ENCODE results near the gene SIDT2. TPM values are rescaled to one million over a fixed set of nuclear protein-coding genes. Genes with fewer than 3 reads are reported as not detected.

Gene SIDT2
- total and polyA plus RNA-seq, 2 of the 4 experiments (the other 2 are of a cell fraction): 7.3 to 30.3 TPM

- H3K27ac ChIP-seq (ENCODE audit: insufficient read depth, low read length): peak overlapping the region; percentile 85
- H3K36me3 ChIP-seq (ENCODE audit: control insufficient read depth, insufficient read depth, low read length): peaks cover 17% of the 10 kb centered on the region
- DNase-seq: no peak
- POLR2A ChIA-PET (ENCODE audit: unreplicated experiment): no interaction called here
- peak overlapping the region; percentile 1; the same call in 1 of the 2 replicates for H3K56ac ChIP-seq (ENCODE audit: extremely low read depth, insufficient read depth, low read length)
- CTCF ChIA-PET: no interaction called here
- BruUV-seq (replicated peaks): no TSS peak
- TF ChIP-seq MXI1 (IDR thresholded peaks at IDR 0.05; ENCODE audit: borderline replicate concordance, low read depth, low read length) (no peak), ELK1 (IDR thresholded peaks at IDR 0.05; ENCODE audit: borderline replicate concordance, low read depth, low read length) (no peak), MAFK (IDR thresholded peaks at IDR 0.05; ENCODE audit: low read depth, low read length) (no peak), NFE2L2 (IDR thresholded peaks at IDR 0.05; ENCODE audit: low read depth, low read length) (no peak), SMC3 (IDR thresholded peaks at IDR 0.05; ENCODE audit: low read depth, low read length) (no peak), USF2 (IDR thresholded peaks at IDR 0.05; ENCODE audit: low read depth, low read length) (no peak), BHLHE40 (IDR thresholded peaks at IDR 0.05; ENCODE audit: low read depth, low read length) (no peak), CEBPB (IDR thresholded peaks at IDR 0.05; ENCODE audit: low read depth, low read length) (no peak), RFX5 (IDR thresholded peaks at IDR 0.05; ENCODE audit: low read depth, low read length) (no peak), POLR2A (IDR thresholded peaks at IDR 0.05; ENCODE audit: low read depth, low read length) (no peak), CTCF (conservative IDR thresholded peaks at IDR 0.05; ENCODE audit: low read depth, low read length) (no peak), RAD21 (IDR thresholded peaks at IDR 0.05; ENCODE audit: low read length) (no peak), FOS (IDR thresholded peaks at IDR 0.05; ENCODE audit: low read depth, low read length) (no peak), RCOR1 (IDR thresholded peaks at IDR 0.05; ENCODE audit: insufficient replicate concordance, low read length) (no peak), MAZ (IDR thresholded peaks at IDR 0.05; ENCODE audit: borderline replicate concordance, low read depth, low read length) (no peak), CHD1 (IDR thresholded peaks at IDR 0.05; ENCODE audit: low read depth, low read length) (no peak)
- peak overlapping the region; percentile 55 for H3K18ac ChIP-seq (ENCODE audit: low read depth, low read length)
- H3K27me3 ChIP-seq (ENCODE audit: control insufficient read depth, insufficient read depth, low read length): no peaks in the 10 kb centered on the region
- H2BK5ac ChIP-seq (ENCODE audit: low read depth, low read length, poor library complexity, severe bottlenecking): peak overlapping the region; percentile 68
- H2BK15ac ChIP-seq (ENCODE audit: low read depth, low read length): no peak overlapping the region
- peak overlapping the region; percentile 47 for H2AK5ac ChIP-seq (ENCODE audit: low read depth, low read length)
- peak overlapping the region; percentile 72 for H4K91ac ChIP-seq (ENCODE audit: insufficient read depth, low read depth, low read length)
- peak overlapping the region; percentile 74 for H4K5ac ChIP-seq (ENCODE audit: low read depth, low read length)
- peak overlapping the region; percentile 81 to 87 for H4K8ac ChIP-seq (ENCODE audit: low read depth in 2 of 2, low read length in 2 of 2)
- peak overlapping the region; percentile 86 for H3K4ac ChIP-seq (ENCODE audit: low read depth, low read length)
- peaks cover 31 to 58% of the 10 kb centered on the region in 2 experiments for H3K79me1 ChIP-seq (ENCODE audit: low read depth in 1 of 2, low read length in 2 of 2)
- H4K20me1 ChIP-seq (ENCODE audit: insufficient read depth, low read length): no peaks in the 10 kb centered on the region; the same call in 1 of the 2 replicates
- dilution Hi-C loops (cut with HindIII; ENCODE audit: low sequenced_read_pairs, unreplicated experiment) (no loop called here), in situ Hi-C loops (cut with MboI; ENCODE audit: low sequenced_read_pairs) (loop anchor here (5.0 kb wide), 1 partner anchor 446 kb away; the partner anchor contains the start of gene ZPR1), intact Hi-C loops (cut with micrococcal nuclease) (loop anchor here (1.0 to 10.0 kb wide), 2 partner anchors 83 to 392 kb away; partner anchors contain the start of gene BACE1)
- no CpG with 5 or more reads among the region's 27 CpGs for WGBS, 2 experiments (ENCODE audit: extremely low coverage in 2 of 2, insufficient read length in 1 of 2)
- H3K9me3 ChIP-seq (ENCODE audit: control insufficient read depth, insufficient read depth, low read length): no peaks in the 10 kb centered on the region
- no peak overlapping the region for H2BK20ac ChIP-seq (ENCODE audit: low read depth, low read length)
- H2BK120ac ChIP-seq (ENCODE audit: low read depth, low read length): peak overlapping the region; percentile 75; the same call in 1 of the 2 replicates
- ATAC-seq (ENCODE audit: low read depth): peak; percentile 9
- H3K4me3 ChIP-seq (ENCODE audit: insufficient read depth, low read depth, low read length): peak overlapping the region; percentile 99
- H3K9me1 ChIP-seq (ENCODE audit: insufficient read depth, low read length): no peaks in the 10 kb centered on the region
- peak overlapping the region; percentile 89 for H2AK9ac ChIP-seq (replicated peaks; ENCODE audit: low read depth, low read length, poor library complexity)
- H3K4me2 ChIP-seq (ENCODE audit: low read depth, low read length): peak overlapping the region; percentile 93
- peak overlapping the region; percentile 92 for H3K14ac ChIP-seq (replicated peaks; ENCODE audit: low read depth, low read length)
- peak overlapping the region; percentile 89 for H3K9ac ChIP-seq (ENCODE audit: low read depth, low read length)
- H3K4me1 ChIP-seq (ENCODE audit: control insufficient read depth, insufficient read depth, low read length): peaks cover 7% of the 10 kb centered on the region
- peak overlapping the region; percentile 92 for H3K23ac ChIP-seq (ENCODE audit: low read depth, low read length)
- peak overlapping the region; percentile 93 for H2AFZ ChIP-seq (replicated peaks; ENCODE audit: low read length, poor library complexity)
These were observed 54.4 kb downstream of the SIDT2 start for GRCh38 chr11:117232911-117233409.
